ENCODE measurements around the gene TTLL10. TPM values are rescaled to one million over a fixed set of nuclear protein-coding genes. Genes with fewer than 3 reads are reported as not detected.

Gene TTLL10
- total and polyA plus RNA-seq, 2 of the 8 experiments (the other 6 are each of a cell fraction or from before 2014, with no cell fraction given): 1.1 to 1.7 TPM

DNA sequence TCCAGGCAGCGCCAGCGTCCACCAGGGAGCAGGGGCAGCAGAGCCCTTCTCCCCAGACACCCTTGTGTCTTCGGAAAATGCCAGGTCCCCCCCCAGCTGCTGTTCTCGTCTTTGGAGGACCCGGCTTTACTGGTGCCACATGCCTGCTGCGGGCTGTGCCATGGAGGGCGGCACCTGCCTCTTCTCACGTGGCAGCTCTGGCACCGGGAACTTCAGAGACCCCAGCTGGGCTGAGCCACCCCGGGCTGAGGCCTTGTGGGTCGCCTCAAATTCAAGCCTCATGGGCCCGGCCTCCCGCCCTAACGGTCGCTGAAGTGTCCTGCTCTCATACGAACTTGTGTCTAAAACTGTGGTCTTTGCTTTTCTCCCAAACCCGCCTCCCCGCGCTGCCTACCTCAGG lies 30.8 kb upstream of the TTLL10 start:
- peaks cover 0 to under 1% (median 0%) of the 10 kb centered on the region in 4 experiments; a peak in 2 of 7 replicates for H3K27me3 ChIP-seq (replicated peaks in 1 of 4; ENCODE audit: control insufficient read depth in 3 of 4, extremely low read depth in 1 of 4, insufficient read depth in 3 of 4, low read length in 3 of 4)
- H3K56ac ChIP-seq (replicated peaks; ENCODE audit: insufficient read length, low read depth, low read length): no peak overlapping the region
- WGBS, 2 experiments (ENCODE audit: extremely low coverage in 1 of 2, insufficient coverage in 1 of 2, insufficient read length in 1 of 2, insufficient replicate concordance in 2 of 2, low coverage in 1 of 2, low lambda C conversion rate in 2 of 2, missing lambda C conversion rate in 1 of 2): 89% methylated on average over 16 of the region's 19 CpGs; no CpG with 5 or more reads in 1 of the 2 experiments
- ChIA-PET POLR2A (ENCODE audit: partially characterized antibody) (no interaction called here), CTCF (ENCODE audit: partially characterized antibody) (no interaction called here)
- peak overlapping the region; percentile 24; the same call in 1 of the 2 replicates for H3K18ac ChIP-seq (ENCODE audit: extremely low read depth, low read length)
- H3K4me1 ChIP-seq (replicated peaks in 1 of 4; ENCODE audit: control insufficient read depth in 3 of 4, insufficient read depth in 4 of 4, low read length in 3 of 4): peaks cover 0 to 13% (median 1%) of the 10 kb centered on the region in 4 experiments; a peak in 4 of 7 replicates
- no peak overlapping the region for H2AFZ ChIP-seq (ENCODE audit: low read length)
- H2AK5ac ChIP-seq (ENCODE audit: low read depth, low read length): no peak overlapping the region
- H4K8ac ChIP-seq (ENCODE audit: extremely low read depth, insufficient read depth, low read length): no peak overlapping the region
- no peak overlapping the region for H3K4ac ChIP-seq (replicated peaks; ENCODE audit: insufficient read length, low read depth, low read length)
- no peaks in the 10 kb centered on the region for H3K36me3 ChIP-seq (ENCODE audit: control insufficient read depth in 2 of 4, insufficient read depth in 4 of 4, low read length in 3 of 4)
- H3K79me2 ChIP-seq (ENCODE audit: control insufficient read depth in 1 of 2, insufficient read depth in 2 of 2, low read length in 2 of 2): no peaks in the 10 kb centered on the region
- H3K79me1 ChIP-seq (ENCODE audit: low read depth, low read length): no peaks in the 10 kb centered on the region
- no peak overlapping the region for H3K27ac ChIP-seq (ENCODE audit: low read depth, low read length)
- no peaks in the 10 kb centered on the region for H3K23me2 ChIP-seq (ENCODE audit: low read depth, low read length)
- H2BK15ac ChIP-seq (ENCODE audit: low read length): no peak overlapping the region
- H2BK12ac ChIP-seq (ENCODE audit: low read depth, low read length): peak overlapping the region; percentile 84; the same call in 1 of the 2 replicates
- H4K5ac ChIP-seq (ENCODE audit: insufficient read length, low read depth, low read length): no peak overlapping the region
- TF ChIP-seq E2F6 (IDR thresholded peaks at IDR 0.05) (peak; percentile 79), ATF3 (IDR thresholded peaks at IDR 0.05; ENCODE audit: insufficient read depth, low read depth, low read length) (no peak)
- H3K9me3 ChIP-seq (ENCODE audit: insufficient read depth in 2 of 2, low read depth in 1 of 2, low read length in 1 of 2): no peaks in the 10 kb centered on the region
- H3K23ac ChIP-seq (ENCODE audit: insufficient read length): no peak overlapping the region
- H3K4me2 ChIP-seq (ENCODE audit: insufficient read depth in 1 of 2, low read depth in 2 of 2, low read length in 2 of 2): no peak overlapping the region
- no peak overlapping the region for H2BK120ac ChIP-seq (replicated peaks; ENCODE audit: low read depth, low read length)
- H3K14ac ChIP-seq (ENCODE audit: insufficient read length): no peak overlapping the region
- H4K91ac ChIP-seq (replicated peaks; ENCODE audit: insufficient read length, low read length): no peak overlapping the region
- H2BK5ac ChIP-seq (ENCODE audit: low read depth, low read length): no peak overlapping the region
- no peak for DNase-seq (ENCODE audit: low read depth in 1 of 2, low spot score in 2 of 2)
- no peak overlapping the region for H3K9ac ChIP-seq (replicated peaks in 1 of 4; ENCODE audit: extremely low read depth in 1 of 4, low read depth in 3 of 4, low read length in 3 of 4)
- no peak overlapping the region for H3K4me3 ChIP-seq (ENCODE audit: extremely low read depth in 1 of 4, insufficient read depth in 2 of 4, low read depth in 3 of 4, low read length in 4 of 4)
- H2BK20ac ChIP-seq (ENCODE audit: low read length): no peak overlapping the region
- FAIRE-seq: no peak
- no peaks in the 10 kb centered on the region for H4K20me1 ChIP-seq (replicated peaks in 1 of 2; ENCODE audit: control insufficient read depth in 1 of 2, insufficient read depth in 2 of 2, low read length in 2 of 2)

Measured in H1 (cell line).